Neuronal stem cell (in vitro differentiated cells): ENCODE results near the gene TRPM1.

Experiments used
- DNase-seq: peaks from one replicate; pipeline ENCODE4 v3.0.0-alpha.2; 2013; ENCODE audit warnings: low spot score
- H2AFZ ChIP-seq: one replicate; pipeline ENCODE4 v1.6.1; 2013; ENCODE audit warnings: mild to moderate bottlenecking, low read length, inconsistent platforms
- H2AK5ac ChIP-seq: 2 replicates; pipeline ENCODE4 v1.6.1; 2013; ENCODE audit warnings: low read depth, mild to moderate bottlenecking, inconsistent platforms, low read length, moderate library complexity, mixed read lengths
- H2BK120ac ChIP-seq: 2 replicates; pipeline ENCODE4 v1.6.1; 2013; ENCODE audit warnings: low read depth, mild to moderate bottlenecking, inconsistent platforms, low read length, moderate library complexity, mixed read lengths
- H2BK12ac ChIP-seq: one replicate; pipeline ENCODE4 v1.6.1; 2013; ENCODE audit warnings: low read length, inconsistent platforms
- H2BK15ac ChIP-seq: 2 replicates; pipeline ENCODE4 v1.6.1; 2013; ENCODE audit warnings: mild to moderate bottlenecking, low read length, inconsistent platforms, mixed read lengths
- H2BK5ac ChIP-seq: one replicate; pipeline ENCODE4 v1.6.1; 2013; ENCODE audit warnings: inconsistent platforms, mild to moderate bottlenecking, low read length, moderate library complexity
- H3K14ac ChIP-seq: one replicate; pipeline ENCODE4 v1.6.1; 2013; ENCODE audit warnings: low read length, inconsistent platforms
- H3K18ac ChIP-seq: 2 replicates; pipeline ENCODE4 v1.6.1; 2013; ENCODE audit warnings: low read length, inconsistent platforms
- H3K23ac ChIP-seq: 2 replicates; pipeline ENCODE4 v1.6.1; 2013; ENCODE audit warnings: low read depth, mild to moderate bottlenecking, mixed read lengths, low read length, inconsistent platforms; ENCODE audit not compliant: poor library complexity
- H3K27ac ChIP-seq: replicated peaks from 3 replicates; pipeline ENCODE4 v1.5.1; 2013; ENCODE audit warnings: low read length, inconsistent platforms
- H3K27me3 ChIP-seq, 3 experiments: 2 replicates each; pipeline ENCODE4 v1.6.1; 2013; ENCODE audit warnings: low read length in 3 of 3, mild to moderate bottlenecking in 2 of 3, inconsistent platforms in 1 of 3, low read depth in 1 of 3, mixed read lengths in 1 of 3, moderate library complexity in 1 of 3; ENCODE audit not compliant: control insufficient read depth in 3 of 3, insufficient read depth in 3 of 3
- H3K36me3 ChIP-seq, 2 donors: replicated peaks in 1 of 2; 2 replicates each; pipeline ENCODE4 v1.6.1; 2013; ENCODE audit warnings: low read length in 2 of 2; ENCODE audit not compliant: control insufficient read depth in 2 of 2, insufficient read depth in 2 of 2
- H3K4ac ChIP-seq: 2 replicates; pipeline ENCODE4 v1.6.1; 2013; ENCODE audit warnings: inconsistent platforms, mild to moderate bottlenecking, low read length, moderate library complexity
- H3K4me1 ChIP-seq, 2 donors: 1 replicate in 1 of 2; 2 replicates in 1 of 2; pipeline ENCODE4 v1.6.1; 2013; ENCODE audit warnings: low read length in 2 of 2, low read depth in 1 of 2; ENCODE audit not compliant: control insufficient read depth in 2 of 2, insufficient read depth in 1 of 2
- H3K4me2 ChIP-seq: one replicate; pipeline ENCODE4 v1.6.1; 2013; ENCODE audit warnings: mild to moderate bottlenecking, low read length, inconsistent platforms; ENCODE audit not compliant: insufficient read depth, poor library complexity, severe bottlenecking
- H3K4me3 ChIP-seq, 2 donors: 2 replicates each; pipeline ENCODE4 v1.5.1; 2013; ENCODE audit warnings: low read length in 2 of 2, mild to moderate bottlenecking in 2 of 2, inconsistent platforms in 1 of 2, moderate library complexity in 1 of 2
- H3K79me1 ChIP-seq: one replicate; pipeline ENCODE4 v1.6.1; 2013; ENCODE audit warnings: low read depth, mild to moderate bottlenecking, inconsistent platforms, low read length, moderate library complexity
- H3K9ac ChIP-seq: one replicate; pipeline ENCODE4 v1.6.1; 2013; ENCODE audit warnings: mild to moderate bottlenecking, low read depth, low read length, inconsistent platforms; ENCODE audit not compliant: poor library complexity
- H3K9me3 ChIP-seq, 2 donors: replicated peaks in 1 of 2; 2 replicates each; pipeline versions ENCODE3 to v1.6.1; 2013; ENCODE audit warnings: low read length in 2 of 2, mild to moderate bottlenecking in 2 of 2, inconsistent platforms in 1 of 2, low read depth in 1 of 2, mixed read lengths in 1 of 2, moderate library complexity in 1 of 2; ENCODE audit not compliant: control insufficient read depth in 2 of 2, insufficient read depth in 1 of 2
- H4K8ac ChIP-seq: one replicate; pipeline ENCODE4 v1.6.1; 2013; ENCODE audit warnings: low read depth, mild to moderate bottlenecking, inconsistent platforms, low read length, moderate library complexity
- H4K91ac ChIP-seq: one replicate; pipeline ENCODE4 v1.6.1; 2013; ENCODE audit warnings: low read length, low read depth, mild to moderate bottlenecking, inconsistent platforms; ENCODE audit not compliant: poor library complexity
- WGBS, 2 donors: extraction: QIAGEN DNeasy Blood & Tissue Kit; methylation state at CpG; one replicate each; pipeline ENCODE4 v1.1.7; 2013; ENCODE audit warnings: missing lambda C conversion rate in 2 of 2, mixed read lengths in 1 of 2; ENCODE audit not compliant: insufficient read length in 2 of 2, insufficient replicate concordance in 1 of 2; ENCODE audit errors: extremely low coverage in 2 of 2; 5-methylcytosine and 5-hydroxymethylcytosine counted together

Gene TRPM1

GRCh38 chr15:31128919-31129768, 27.6 kb upstream of the TRPM1 start:
- Histone ChIP-seq H3K4me1 (peaks cover 0 to 4% of the 10 kb centered on the region in 2 donors), H2BK5ac (no peak overlapping the region), H4K91ac (no peak overlapping the region), H3K9me3 (peaks cover 0 to 2% of the 10 kb centered on the region in 2 donors), H3K9ac (no peak overlapping the region), H3K27me3 (no peaks in the 10 kb centered on the region), H2BK15ac (no peak overlapping the region), H2AFZ (no peak overlapping the region), H3K18ac (peak overlapping the region; percentile 31), H3K4ac (no peak overlapping the region), H2BK12ac (no peak overlapping the region), H3K4me3 (no peak overlapping the region), H3K27ac (no peak overlapping the region), H3K4me2 (no peak overlapping the region), H3K14ac (no peak overlapping the region), H3K79me1 (no peaks in the 10 kb centered on the region), H2AK5ac (no peak overlapping the region), H3K23ac (no peak overlapping the region), H2BK120ac (no peak overlapping the region), H4K8ac (no peak overlapping the region), H3K36me3 (no peaks in the 10 kb centered on the region)
- WGBS, 2 donors, result no CpG with 5 or more reads among the region's 19 CpGs
- peak; percentile 57 for DNase-seq

DNA sequence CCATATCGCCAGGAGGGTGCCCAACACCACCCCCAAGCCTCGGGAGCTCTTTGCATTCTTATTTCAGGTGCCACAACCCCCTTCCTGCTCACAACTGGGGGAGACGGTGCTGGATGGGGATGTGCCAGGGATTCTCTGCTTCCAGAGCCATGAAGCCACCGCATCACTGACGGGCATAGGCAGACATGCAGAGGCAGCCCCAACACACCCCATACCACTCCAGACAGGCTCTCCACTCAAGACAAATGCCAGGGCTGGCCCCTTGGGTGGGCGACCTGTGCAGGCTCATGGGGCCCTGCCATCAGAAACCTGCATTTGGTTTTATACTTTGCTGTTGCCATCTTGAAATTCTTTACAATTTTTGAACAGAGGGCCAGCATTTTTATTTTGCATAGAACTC, 27.0 kb upstream of the TRPM1 start:
- no peaks in the 10 kb centered on the region for H3K79me1 ChIP-seq
- H3K4me3 ChIP-seq, result no peak overlapping the region
- H3K4me2 ChIP-seq, result no peak overlapping the region
- no peak overlapping the region for H3K27ac ChIP-seq
- H4K91ac ChIP-seq, result no peak overlapping the region
- H2BK12ac ChIP-seq, result no peak overlapping the region
- no peak overlapping the region for H2BK120ac ChIP-seq
- H3K14ac ChIP-seq, result no peak overlapping the region
- WGBS, 2 donors, result no CpG with 5 or more reads among the region's 6 CpGs
- H3K9me3 ChIP-seq, result no peaks in the 10 kb centered on the region
- no peak overlapping the region for H2BK15ac ChIP-seq
- no peak overlapping the region for H3K4ac ChIP-seq
- no peak overlapping the region for H2BK5ac ChIP-seq
- no peak overlapping the region for H3K18ac ChIP-seq
- peaks cover 0 to 4% of the 10 kb centered on the region in 2 donors for H3K4me1 ChIP-seq
- no peak overlapping the region for H3K23ac ChIP-seq
- DNase-seq, result no peak
- no peak overlapping the region for H3K9ac ChIP-seq
- no peak overlapping the region for H4K8ac ChIP-seq
- H3K36me3 ChIP-seq, result no peaks in the 10 kb centered on the region
- H2AFZ ChIP-seq, result no peak overlapping the region
- no peak overlapping the region for H2AK5ac ChIP-seq
- no peaks in the 10 kb centered on the region for H3K27me3 ChIP-seq

DNA sequence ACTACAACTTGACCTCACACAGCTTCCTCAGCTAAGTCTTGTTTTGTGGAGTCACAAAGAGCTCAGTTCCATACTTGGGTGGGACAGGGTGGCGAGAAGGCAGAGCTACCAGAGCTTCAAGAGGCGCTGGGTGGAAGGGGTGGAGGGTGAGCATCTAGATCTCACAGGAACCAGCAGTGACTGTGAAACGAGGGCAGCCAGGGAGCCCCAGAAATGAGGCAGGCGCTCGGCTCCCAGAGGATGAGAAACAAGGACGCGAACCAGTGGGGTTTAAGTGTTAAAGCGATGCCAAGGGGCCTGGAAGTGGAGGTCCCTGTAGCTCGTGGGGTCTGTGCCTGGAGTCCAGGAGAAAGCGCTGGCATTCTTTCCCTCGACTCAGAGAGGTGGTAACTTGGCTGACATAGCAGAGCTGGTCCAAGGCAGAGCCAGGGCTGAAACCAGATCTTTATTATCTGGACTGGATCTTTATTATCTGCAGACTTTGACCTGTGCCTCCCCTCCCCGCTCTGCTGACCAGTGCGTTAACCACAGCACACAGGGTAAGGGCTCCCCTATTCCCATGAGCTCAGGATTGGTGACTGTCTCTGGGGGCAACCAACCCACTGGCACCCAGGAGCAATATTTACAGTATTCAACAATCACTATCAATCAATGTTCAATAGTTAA, 26.2 kb upstream of the TRPM1 start:
- H3K4me3 ChIP-seq, result no peak overlapping the region
- H3K9ac ChIP-seq, result no peak overlapping the region
- no peak for DNase-seq
- no peaks in the 10 kb centered on the region for H3K79me1 ChIP-seq
- no peaks in the 10 kb centered on the region for H3K36me3 ChIP-seq
- H2BK5ac ChIP-seq, result no peak overlapping the region
- H2BK12ac ChIP-seq, result no peak overlapping the region
- no peak overlapping the region for H4K91ac ChIP-seq
- no peak overlapping the region for H3K14ac ChIP-seq
- H2BK15ac ChIP-seq, result no peak overlapping the region
- H4K8ac ChIP-seq, result no peak overlapping the region
- WGBS, 2 donors, result no CpG with 5 or more reads among the region's 13 CpGs
- no peak overlapping the region for H3K4me2 ChIP-seq
- no peaks in the 10 kb centered on the region for H3K9me3 ChIP-seq
- H3K27ac ChIP-seq, result no peak overlapping the region
- H3K23ac ChIP-seq, result peak overlapping the region; percentile 3
- no peak overlapping the region for H2BK120ac ChIP-seq
- H3K4ac ChIP-seq, result no peak overlapping the region
- no peaks in the 10 kb centered on the region for H3K27me3 ChIP-seq
- H3K4me1 ChIP-seq, result peaks cover 0 to 4% of the 10 kb centered on the region in 2 donors
- no peak overlapping the region for H2AK5ac ChIP-seq
- no peak overlapping the region for H2AFZ ChIP-seq
- no peak overlapping the region for H3K18ac ChIP-seq

DNA sequence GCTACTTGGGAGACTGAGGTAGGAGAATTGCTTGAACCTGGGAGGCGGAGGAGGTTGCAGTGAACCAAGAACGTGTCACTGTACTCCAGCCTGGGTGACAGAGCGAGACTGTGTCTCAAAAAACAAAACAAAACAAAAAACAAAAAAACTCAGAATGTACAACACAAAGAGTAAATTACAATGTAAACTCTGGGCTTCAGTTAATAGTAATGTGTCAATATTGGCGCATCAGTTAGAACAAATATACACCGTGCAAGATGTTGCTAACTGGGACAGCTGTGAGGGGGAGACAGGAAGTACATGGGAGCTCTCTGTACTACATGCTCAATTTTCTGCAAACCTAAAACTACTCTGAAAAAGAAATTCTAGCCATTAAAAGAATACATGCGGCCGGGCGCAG, 23.5 kb upstream of the TRPM1 start:
- H4K8ac ChIP-seq, result no peak overlapping the region

More for the DNA sequence above, 23.5 kb upstream of the TRPM1 start:
- no peak overlapping the region for H3K14ac ChIP-seq
- no peak overlapping the region for H2BK15ac ChIP-seq
- no peak overlapping the region for H3K27ac ChIP-seq
- H2BK120ac ChIP-seq, result no peak overlapping the region
- H3K27me3 ChIP-seq, result no peaks in the 10 kb centered on the region
- no peak overlapping the region for H3K4ac ChIP-seq
- H3K4me1 ChIP-seq, result peaks cover 0 to 4% of the 10 kb centered on the region in 2 donors
- no peak overlapping the region for H3K18ac ChIP-seq
- H2BK5ac ChIP-seq, result no peak overlapping the region
- no peak overlapping the region for H3K4me3 ChIP-seq
- no peaks in the 10 kb centered on the region for H3K79me1 ChIP-seq
- H3K36me3 ChIP-seq, result no peaks in the 10 kb centered on the region
- H3K9ac ChIP-seq, result no peak overlapping the region
- H2AFZ ChIP-seq, result no peak overlapping the region
- no peak overlapping the region for H2BK12ac ChIP-seq
- H3K9me3 ChIP-seq, result no peaks in the 10 kb centered on the region
- no CpG with 5 or more reads among the region's 8 CpGs for WGBS, 2 donors
- H3K4me2 ChIP-seq, result no peak overlapping the region
- H3K23ac ChIP-seq, result no peak overlapping the region
- no peak overlapping the region for H4K91ac ChIP-seq
- no peak for DNase-seq
- H2AK5ac ChIP-seq, result no peak overlapping the region
